ENCODE data around the gene ANKRD23. TPM values are rescaled to one million over a fixed set of nuclear protein-coding genes. Genes with fewer than 3 reads are reported as not detected.
"Not testable (repeated sequence)": the region's sequence is repeated elsewhere in the genome, so short reads cannot be mapped to it uniquely, and the experiment has no call there.

Gene ANKRD23
- total and polyA plus RNA-seq, 2 of the 13 experiments (the other 11 are each of a cell fraction or from before 2014, with no cell fraction given), result 1.5 to 1.6 TPM

DNA sequence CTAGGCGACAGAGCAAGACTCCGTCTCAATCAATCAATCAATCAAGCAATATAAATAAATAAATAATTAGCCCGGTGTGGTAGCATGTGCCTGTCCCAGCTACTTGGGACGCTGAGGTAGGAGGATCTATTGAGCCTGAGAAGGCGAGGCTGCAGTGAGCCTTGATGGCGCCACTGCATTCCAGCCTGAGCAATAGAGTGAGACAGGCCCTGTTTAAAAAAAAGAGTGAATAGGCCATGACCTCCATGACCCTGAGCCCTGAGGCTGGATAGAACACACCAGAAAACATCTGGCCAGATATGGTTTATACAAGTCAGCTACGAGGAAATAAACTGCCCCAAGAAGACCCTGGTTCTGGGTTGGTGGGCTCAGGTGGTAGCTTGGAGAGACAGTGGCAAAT lies 46.4 kb upstream of the ANKRD23 start:
- FAIRE-seq (no peak), DNase-seq (ENCODE audit: low spot score) (no peak), ATAC-seq (no peak)
- no peaks in the 10 kb centered on the region for H4K20me1 ChIP-seq (ENCODE audit: insufficient read depth, low read length)
- TF ChIP-seq NR2F6 (IDR thresholded peaks at IDR 0.05), result peak; percentile 32
- no peak for TF ChIP-seq NR2F6 (CRISPR knock-in tag; IDR thresholded peaks at IDR 0.05)
- TF ChIP-seq NR2F1 (CRISPR knock-in tag; IDR thresholded peaks at IDR 0.05), result peak; percentile 24 to 42; a peak in 1 of 4 replicates
- no peak for TF ChIP-seq GABPA (IDR thresholded peaks at IDR 0.05; ENCODE audit: low read depth, low read length)
- TF ChIP-seq GABPA (CRISPR knock-in tag; IDR thresholded peaks at IDR 0.05; ENCODE audit: low read depth), result no peak
- H3K9me3 ChIP-seq (ENCODE audit: low read length), result no peaks in the 10 kb centered on the region
- POLR2A ChIA-PET, result interaction anchor here (1.2 kb wide), 1 partner anchor 32 kb away, joined by 3 read pairs; the partner anchor contains the start of gene ANKRD39
- no peaks in the 10 kb centered on the region for H3K36me3 ChIP-seq (replicated peaks in 1 of 2; ENCODE audit: control insufficient read depth in 1 of 2, insufficient read depth in 2 of 2, low read length in 2 of 2)
- BruUV-seq (replicated peaks), result no TSS peak
- in situ Hi-C loops (cut with HindIII; ENCODE audit: extremely low pct_ligation_motif_present, low pct_unique_long_range_greater_than_20kb), result no loop called here
- H3K27ac ChIP-seq (ENCODE audit: extremely low read length, insufficient read depth, low read length), result no peak overlapping the region
- WGBS (ENCODE audit: low lambda C conversion rate), result 50% methylated on average over 7 of the region's 7 CpGs
- intact Hi-C loops (cut with micrococcal nuclease; ENCODE audit: unreplicated experiment), result no loop called here
- H3K9ac ChIP-seq (ENCODE audit: insufficient read depth, low read depth, low read length), result no peak overlapping the region
- H2AFZ ChIP-seq (ENCODE audit: low read length), result no peak overlapping the region
- H3K27me3 ChIP-seq (ENCODE audit: control insufficient read depth in 1 of 2, insufficient read depth in 2 of 2, low read length in 2 of 2), result peaks cover 10 to 56% of the 10 kb centered on the region in 2 experiments; a peak in 4 of 5 replicates
- no peaks in the 10 kb centered on the region for H3K79me2 ChIP-seq (ENCODE audit: insufficient read depth, low read length)
- CTCF ChIA-PET (ENCODE audit: low intra/inter-chr PET ratio, low total read pairs), result no interaction called here
- no peak overlapping the region for H3K4me2 ChIP-seq (ENCODE audit: low read depth, low read length)
- no peak overlapping the region for H3K4me3 ChIP-seq (replicated peaks in 1 of 3; ENCODE audit: insufficient read depth in 1 of 3, low read depth in 2 of 3, low read length in 3 of 3)
- no peaks in the 10 kb centered on the region for H3K4me1 ChIP-seq (ENCODE audit: insufficient read depth, low read length)

DNA sequence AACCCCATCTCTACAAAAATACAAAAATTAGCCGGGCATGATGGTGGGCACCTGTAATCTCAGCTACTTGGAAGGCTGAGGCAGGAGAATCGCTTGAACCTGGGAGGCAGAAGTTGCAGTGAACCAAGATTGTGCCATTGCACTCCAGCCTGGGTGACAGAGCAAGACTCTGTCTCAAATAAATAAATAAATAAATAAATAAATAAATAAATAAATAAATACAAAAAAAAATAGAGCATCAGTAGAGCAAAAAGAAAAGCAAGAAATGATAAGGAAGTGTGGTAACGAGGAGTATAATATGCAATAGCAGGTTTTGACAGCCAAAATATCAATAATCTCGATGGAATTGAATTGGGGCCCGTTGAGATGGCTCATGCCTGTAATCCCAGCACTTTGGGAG lies 45.7 kb upstream of the ANKRD23 start:
- H2AFZ ChIP-seq (ENCODE audit: low read length); H3K79me2 ChIP-seq (ENCODE audit: insufficient read depth, low read length); H3K27ac ChIP-seq (ENCODE audit: extremely low read length, insufficient read depth, low read length); H4K20me1 ChIP-seq (ENCODE audit: insufficient read depth, low read length); BruUV-seq (replicated peaks); FAIRE-seq; H3K9ac ChIP-seq (ENCODE audit: insufficient read depth, low read depth, low read length); ATAC-seq; intact Hi-C loops (cut with micrococcal nuclease; ENCODE audit: unreplicated experiment); H3K4me2 ChIP-seq (ENCODE audit: low read depth, low read length); H3K4me3 ChIP-seq (replicated peaks in 1 of 3; ENCODE audit: insufficient read depth in 1 of 3, low read depth in 2 of 3, low read length in 3 of 3); DNase-seq (ENCODE audit: low spot score); H3K9me3 ChIP-seq (ENCODE audit: low read length); CTCF ChIA-PET (ENCODE audit: low intra/inter-chr PET ratio, low total read pairs); in situ Hi-C loops (cut with HindIII; ENCODE audit: extremely low pct_ligation_motif_present, low pct_unique_long_range_greater_than_20kb); H3K36me3 ChIP-seq (replicated peaks in 1 of 2; ENCODE audit: control insufficient read depth in 1 of 2, insufficient read depth in 2 of 2, low read length in 2 of 2); H3K4me1 ChIP-seq (ENCODE audit: insufficient read depth, low read length): not testable (repeated sequence)
- WGBS (ENCODE audit: low lambda C conversion rate), result 32% methylated on average over 5 of the region's 5 CpGs
- peaks cover 16 to 59% of the 10 kb centered on the region in 2 experiments; a peak in 4 of 5 replicates for H3K27me3 ChIP-seq (ENCODE audit: control insufficient read depth in 1 of 2, insufficient read depth in 2 of 2, low read length in 2 of 2)
- POLR2A ChIA-PET, result interaction anchor here (1.2 kb wide), 1 partner anchor 32 kb away, joined by 3 read pairs; the partner anchor contains the start of gene ANKRD39

Measured in HepG2 (cell line).